NB4 (cell line): ENCODE measurements around the gene SAT1.

Experiments used
- CTCF ChIP-seq: IDR thresholded peaks from one replicate; pipeline ENCODE4 v1.5.1; 2012; ENCODE audit warnings: low read depth, low read length
- POLR2A ChIP-seq: IDR thresholded peaks from 2 replicates; pipeline ENCODE4 v1.6.1; 2011; ENCODE audit warnings: mild to moderate bottlenecking; ENCODE audit not compliant: insufficient read length; ENCODE audit errors: extremely low read depth

- TF ChIP-seq POLR2A (no peak), CTCF (no peak)
These were observed 36.6 kb downstream of the SAT1 start for GRCh38 chrX:23819385-23820234.
